Adrenal gland (tissue), 12 donors: ENCODE measurements around the gene KRT79. TPM values are rescaled to one million over a fixed set of nuclear protein-coding genes. Genes with fewer than 3 reads are reported as not detected.

Experiments
- DNase-seq, 7 donors: peaks; one replicate each; pipeline ENCODE4 v3.0.0-alpha.2; 2019 to 2020
- H3K27ac ChIP-seq, 5 donors: fragments of 200-600 bp; sonication (generic) in 4 of 5; 1 replicate in 3 of 5; 2 replicates in 2 of 5; pipeline versions ENCODE4 v1.5.1 to v1.8.0; 2016 to 2020; ENCODE audit warnings: mild to moderate bottlenecking in 1 of 5
- H3K27me3 ChIP-seq: fragments of 200-600 bp; 2 replicates; pipeline ENCODE4 v1.8.0; 2021
- H3K36me3 ChIP-seq, 2 donors: fragments of 200-600 bp; replicated peaks in 1 of 2; 1 replicate in 1 of 2; 2 replicates in 1 of 2; pipeline versions ENCODE4 v1.5.1 to v1.8.0; 2018 to 2022
- H3K4me1 ChIP-seq, 2 donors: fragments of 200-600 bp; replicated peaks in 1 of 2; 1 replicate in 1 of 2; 2 replicates in 1 of 2; pipeline versions ENCODE4 v1.5.1 to v1.8.0; 2018 to 2021
- H3K4me3 ChIP-seq, 4 donors: fragments of 200-600 bp; sonication (generic) in 3 of 4; one replicate each; pipeline ENCODE4 v1.5.1; 2016 to 2018
- H3K9me3 ChIP-seq, 3 donors: fragments of 200-600 bp; sonication (generic) in 1 of 3; replicated peaks in 1 of 3; 1 replicate in 2 of 3; 2 replicates in 1 of 3; pipeline versions ENCODE4 v1.5.1 to v1.8.0; 2016 to 2021
- CTCF ChIP-seq, 6 experiments: fragments of 450-650 bp in 4 of 6; fragments of 200-600 bp in 2 of 6; sonication (generic) in 1 of 6; IDR thresholded peaks; 1 replicate in 5 of 6; 2 replicates in 1 of 6; pipeline versions ENCODE4 v1.5.1 to v1.8.0; 2016 to 2021; ENCODE audit warnings: antibody characterized with exemption in 6 of 6, mild to moderate bottlenecking in 2 of 6, moderate library complexity in 1 of 6
- POLR2A ChIP-seq, 2 donors: fragments of 450-650 bp; IDR thresholded peaks; one replicate each; pipeline ENCODE4 v1.6.1; 2017; ENCODE audit warnings: antibody characterized with exemption in 2 of 2, mild to moderate bottlenecking in 2 of 2, moderate library complexity in 1 of 2
- WGBS, 4 donors: extraction: QIAGEN DNeasy Blood & Tissue Kit in 2 of 4; methylation state at CpG; one replicate each; pipeline versions ENCODE4 v1.1.5 to v1.1.7; 2013 to 2017; 5-methylcytosine and 5-hydroxymethylcytosine counted together
- intact Hi-C, 2 donors: fragments of 100-400 bp; cut with DNase I; formaldehyde crosslinking; loops; one replicate each; pipeline versions ENCODE4 v1.14.1 to v1.15.0; 2022 to 2023
- polyA plus RNA-seq, 3 donors: library from polyadenylated mRNA; stranded (reverse); fragments of 200-250 nt in 2 of 3; fragments of 350-450 nt in 1 of 3; fragmentation: Illumina TruSeq in 1 of 3; extraction: RNeasy Lipid Tissue Mini Kit (QIAGEN cat#74804) in 1 of 3; gene quantifications; one replicate each; pipeline ENCODE4 v1.2.3, GENCODE V29; 2013 to 2014
- total RNA-seq, 9 donors: library from RNA; depleted of rRNA in 4 of 9; stranded (reverse); fragments of >200 nt in 4 of 9; fragments of 120-200 nt in 1 of 9; fragmentation: NEBNext Ultra II Directional in 1 of 9; extraction: Animal tissue kit (Norgen Biotek cat#: 25700) in 1 of 9; gene quantifications; one replicate each; pipeline versions ENCODE4 v1.1.0 to v1.2.4, GENCODE V29; 2013 to 2023
- donor health status: healthy with polysubstance abuse.
- donor health status: Bipolar disorder and iron deficiency.
- donor health status: DM: yes; HTN: yes; CAD: no.
- donor health status: DM: no; HTN: no; CAD: no.
- donor health status: DM: no; HTN: no; CAD: no.
- donor health status: DM: yes; HTN: yes; CAD: no.

The KRT79 gene
- total and polyA plus RNA-seq, 12 donors, result 0.24 TPM; not detected in 11

GRCh38 chr12:52834727-52835001 lies 553 bp upstream of the KRT79 start:
- no peak for DNase-seq

GRCh38 chr12:52832985-52833905 lies 866 bp downstream of the KRT79 start:
- DNase-seq, result no peak
- WGBS, 4 donors, result 88 to 94% (median 93%) methylated on average over 18 to 20 of the region's 20 CpGs
- intact Hi-C loops, result no loop called here
- Histone ChIP-seq H3K4me1 (no peaks in the 10 kb centered on the region), H3K36me3 (no peaks in the 10 kb centered on the region), H3K27me3 (peaks cover 21% of the 10 kb centered on the region), H3K4me3 (no peak overlapping the region), H3K27ac (no peak overlapping the region), H3K9me3 (no peaks in the 10 kb centered on the region)
- no peak for TF ChIP-seq POLR2A (IDR thresholded peaks at IDR 0.05)

More at GRCh38 chr12:52834727-52835001, 553 bp upstream of the KRT79 start:
- Histone ChIP-seq H3K9me3 (no peaks in the 10 kb centered on the region), H3K27ac (no peak overlapping the region), H3K4me3 (no peak overlapping the region), H3K36me3 (no peaks in the 10 kb centered on the region), H3K27me3 (peaks cover 21% of the 10 kb centered on the region), H3K4me1 (no peaks in the 10 kb centered on the region)
- no peak for TF ChIP-seq CTCF (IDR thresholded peaks at IDR 0.05)
- TF ChIP-seq POLR2A (IDR thresholded peaks at IDR 0.05), result no peak
- WGBS, 4 donors, result 36 to 61% (median 57%) methylated on average over 3 to 4 of the region's 4 CpGs
- intact Hi-C loops, result no loop called here

GRCh38 chr12:52832451-52832850 lies 1.7 kb downstream of the KRT79 start:
- intact Hi-C loops, result no loop called here
- Histone ChIP-seq H3K27me3 (peaks cover 17% of the 10 kb centered on the region), H3K4me1 (no peaks in the 10 kb centered on the region), H3K36me3 (no peaks in the 10 kb centered on the region), H3K9me3 (no peaks in the 10 kb centered on the region), H3K4me3 (no peak overlapping the region), H3K27ac (no peak overlapping the region)
- no peak for TF ChIP-seq CTCF (IDR thresholded peaks at IDR 0.05)
- no peak for TF ChIP-seq POLR2A (IDR thresholded peaks at IDR 0.05)
- no peak for DNase-seq
- 64 to 87% (median 75%) methylated on average over 3 of the region's 3 CpGs for WGBS, 4 donors

GRCh38 chr12:52831251-52831650 lies 2.9 kb downstream of the KRT79 start:
- TF ChIP-seq POLR2A (IDR thresholded peaks at IDR 0.05) (no peak), CTCF (IDR thresholded peaks at IDR 0.05) (no peak)
- no peak for DNase-seq
- Histone ChIP-seq H3K4me3 (no peak overlapping the region), H3K9me3 (no peaks in the 10 kb centered on the region), H3K27me3 (peaks cover 9% of the 10 kb centered on the region), H3K4me1 (no peaks in the 10 kb centered on the region), H3K27ac (no peak overlapping the region), H3K36me3 (no peaks in the 10 kb centered on the region)
- intact Hi-C loops, result no loop called here
- 83 to 88% (median 85%) methylated on average over 6 to 7 of the region's 7 CpGs for WGBS, 4 donors
